GM21390 (cell line): Measurements from ENCODE around the gene DPP6.

Source experiments
- ATAC-seq: cut with Tn5 transposase; IDR thresholded peaks from one replicate; pipeline ENCODE4 v1.9.1; 2021; ENCODE audit not compliant: unreplicated experiment

Gene DPP6

GRCh38 chr7:154509192-154509591 is 457.0 kb downstream of the DPP6 start:
- no peak for ATAC-seq

GRCh38 chr7:154512121-154512833 is 460.1 kb downstream of the DPP6 start:
- ATAC-seq, result no peak

GRCh38 chr7:154517768-154518167 is 465.6 kb downstream of the DPP6 start:
- ATAC-seq, result no peak

GRCh38 chr7:154519229-154519628 is 467.0 kb downstream of the DPP6 start:
- ATAC-seq, result no peak

GRCh38 chr7:154530136-154530535 is 477.9 kb downstream of the DPP6 start:
- no peak for ATAC-seq

GRCh38 chr7:154532771-154533170 is 480.6 kb downstream of the DPP6 start:
- no peak for ATAC-seq

- ATAC-seq, result no peak
Measured at GRCh38 chr7:154540596-154540995, 488.4 kb downstream of the DPP6 start.

GRCh38 chr7:154541606-154542005 is 489.4 kb downstream of the DPP6 start:
- no peak for ATAC-seq

- ATAC-seq, result no peak
Measured at GRCh38 chr7:154546946-154547587, 494.9 kb downstream of the DPP6 start.

- ATAC-seq, result no peak
Measured at GRCh38 chr7:154553711-154554265, 501.6 kb downstream of the DPP6 start.

GRCh38 chr7:154559454-154559853 is 507.3 kb downstream of the DPP6 start:
- no peak for ATAC-seq

- no peak for ATAC-seq
Measured at GRCh38 chr7:154564676-154565075, 512.5 kb downstream of the DPP6 start.

GRCh38 chr7:154566877-154567276 is 514.7 kb downstream of the DPP6 start:
- ATAC-seq, result no peak

- no peak for ATAC-seq
Measured at GRCh38 chr7:154568346-154568745, 516.1 kb downstream of the DPP6 start.

- no peak for ATAC-seq
Measured at GRCh38 chr7:154569916-154570315, 517.7 kb downstream of the DPP6 start.

- no peak for ATAC-seq
Measured at GRCh38 chr7:154571772-154572171, 519.6 kb downstream of the DPP6 start.

GRCh38 chr7:154574235-154574634 is 522.0 kb downstream of the DPP6 start:
- no peak for ATAC-seq

GRCh38 chr7:154575497-154575896 is 523.3 kb downstream of the DPP6 start:
- no peak for ATAC-seq

- ATAC-seq, result no peak
Measured at GRCh38 chr7:154576604-154577003, 524.4 kb downstream of the DPP6 start.

- no peak for ATAC-seq
Measured at GRCh38 chr7:154577141-154577873, 525.1 kb downstream of the DPP6 start.

GRCh38 chr7:154578336-154578735 is 526.1 kb downstream of the DPP6 start:
- ATAC-seq, result no peak

- no peak for ATAC-seq
Measured at GRCh38 chr7:154579711-154580110, 527.5 kb downstream of the DPP6 start.
